ENCODE measurements around the gene EXOSC9. TPM values are rescaled to one million over a fixed set of nuclear protein-coding genes. Genes with fewer than 3 reads are reported as not detected.

The EXOSC9 gene
- total RNA-seq, 3 donors from 2014 or later, result 23.4 to 27.2 (median 25.2) TPM

- no peak overlapping the region for H3K4me3 ChIP-seq
- H3K36me3 ChIP-seq, result no peaks in the 10 kb centered on the region
- no peak for TF ChIP-seq CTCF (IDR thresholded peaks at IDR 0.05)
- TF ChIP-seq POLR2A (IDR thresholded peaks at IDR 0.05), result no peak
- no peak for TF ChIP-seq POLR2AphosphoS5 (IDR thresholded peaks at IDR 0.05)
- no peak overlapping the region for H3K27ac ChIP-seq
- no peaks in the 10 kb centered on the region for H3K4me1 ChIP-seq
- no peak for DNase-seq (ENCODE audit: low spot score in 2 of 2)
- no peaks in the 10 kb centered on the region for H3K9me3 ChIP-seq
- H3K27me3 ChIP-seq, result no peaks in the 10 kb centered on the region
- intact Hi-C loops (cut with DNase I; ENCODE audit: low total_unique reads), result no loop called here
These were observed 15.9 kb downstream of the EXOSC9 start for GRCh38 chr4:121817006-121817405.

- no peak for DNase-seq (ENCODE audit: low spot score in 2 of 2)
- no peaks in the 10 kb centered on the region for H3K36me3 ChIP-seq
- H3K4me1 ChIP-seq, result no peaks in the 10 kb centered on the region
- H3K9me3 ChIP-seq, result no peaks in the 10 kb centered on the region
- H3K27ac ChIP-seq, result no peak overlapping the region
- H3K4me3 ChIP-seq, result no peak overlapping the region
- TF ChIP-seq CTCF (IDR thresholded peaks at IDR 0.05), result no peak
- TF ChIP-seq POLR2A (IDR thresholded peaks at IDR 0.05), result no peak
- TF ChIP-seq POLR2AphosphoS5 (IDR thresholded peaks at IDR 0.05), result no peak
- intact Hi-C loops (cut with DNase I; ENCODE audit: low total_unique reads), result no loop called here
- H3K27me3 ChIP-seq, result no peaks in the 10 kb centered on the region
These were observed 16.6 kb downstream of the EXOSC9 start for GRCh38 chr4:121817701-121818100.

GRCh38 chr4:121818215-121818614 is 17.1 kb downstream of the EXOSC9 start:
- TF ChIP-seq POLR2AphosphoS5 (IDR thresholded peaks at IDR 0.05) (no peak), POLR2A (IDR thresholded peaks at IDR 0.05) (no peak), CTCF (IDR thresholded peaks at IDR 0.05) (no peak)
- Histone ChIP-seq H3K27me3 (no peaks in the 10 kb centered on the region), H3K9me3 (no peaks in the 10 kb centered on the region), H3K27ac (no peak overlapping the region), H3K36me3 (no peaks in the 10 kb centered on the region), H3K4me3 (no peak overlapping the region), H3K4me1 (peaks cover 0 to 3% of the 10 kb centered on the region in 2 donors)
- DNase-seq (ENCODE audit: low spot score in 2 of 2), result no peak
- intact Hi-C loops (cut with DNase I; ENCODE audit: low total_unique reads), result no loop called here

- H3K27ac ChIP-seq, result no peak overlapping the region
- no peak overlapping the region for H3K4me3 ChIP-seq
- DNase-seq (ENCODE audit: low spot score in 2 of 2), result no peak
- H3K9me3 ChIP-seq, result no peaks in the 10 kb centered on the region
- H3K36me3 ChIP-seq, result no peaks in the 10 kb centered on the region
- no peak for TF ChIP-seq POLR2A (IDR thresholded peaks at IDR 0.05)
- TF ChIP-seq POLR2AphosphoS5 (IDR thresholded peaks at IDR 0.05), result no peak
- no peak for TF ChIP-seq CTCF (IDR thresholded peaks at IDR 0.05)
- no peaks in the 10 kb centered on the region for H3K27me3 ChIP-seq
- peaks cover 0 to 5% of the 10 kb centered on the region in 2 donors for H3K4me1 ChIP-seq
- intact Hi-C loops (cut with DNase I; ENCODE audit: low total_unique reads), result no loop called here
These were observed 18.3 kb downstream of the EXOSC9 start for GRCh38 chr4:121819216-121819965.

- Histone ChIP-seq H3K27ac (no peak overlapping the region), H3K36me3 (no peaks in the 10 kb centered on the region), H3K9me3 (no peaks in the 10 kb centered on the region), H3K4me3 (no peak overlapping the region), H3K4me1 (peaks cover 0 to 5% of the 10 kb centered on the region in 2 donors), H3K27me3 (no peaks in the 10 kb centered on the region)
- TF ChIP-seq POLR2A (IDR thresholded peaks at IDR 0.05), result no peak
- TF ChIP-seq CTCF (IDR thresholded peaks at IDR 0.05), result no peak
- no peak for TF ChIP-seq POLR2AphosphoS5 (IDR thresholded peaks at IDR 0.05)
- intact Hi-C loops (cut with DNase I; ENCODE audit: low total_unique reads), result no loop called here
- DNase-seq (ENCODE audit: low spot score in 2 of 2), result no peak
These were observed 20.9 kb downstream of the EXOSC9 start for GRCh38 chr4:121822047-121822446.

Data from breast epithelium (tissue), 4 donors.